Measurements from ENCODE around the gene UNC45A. TPM values are rescaled to one million over a fixed set of nuclear protein-coding genes. Genes with fewer than 3 reads are reported as not detected.

Gene UNC45A
- total and polyA plus RNA-seq, 2 of the 8 experiments (the other 6 are each of a cell fraction or from before 2014, with no cell fraction given): 74.1 to 84.2 TPM

- TF ChIP-seq CHD7 (IDR thresholded peaks at IDR 0.05; ENCODE audit: insufficient replicate concordance, low read length) (no peak), CEBPB (IDR thresholded peaks at IDR 0.05; ENCODE audit: low read depth, low read length) (no peak), SAP30 (IDR thresholded peaks at IDR 0.05; ENCODE audit: insufficient read depth, insufficient replicate concordance, low read length) (no peak), GABPA (IDR thresholded peaks at IDR 0.05; ENCODE audit: borderline replicate concordance, insufficient read depth, low read length) (no peak), SP4 (IDR thresholded peaks at IDR 0.05; ENCODE audit: low read length) (no peak)
These were observed 7.5 kb downstream of the UNC45A start (continued) for GRCh38 chr15:90942354-90943120.
